Natural killer cell (primary cell): ENCODE results near the gene ANAPC16. TPM values are rescaled to one million over a fixed set of nuclear protein-coding genes. Genes with fewer than 3 reads are reported as not detected.
A peak's percentile ranks its signal among the peaks of the same experiment; 100 is the strongest.

Experiments used
- ATAC-seq, 3 donors: fragments of 150-1000 bp in 2 of 3; fragments of 200-7000 bp in 1 of 3; cut with Tn5 transposase; 1 replicate in 1 of 3; 2 replicates in 2 of 3; pipeline ENCODE4 v1.10.0; 2021; ENCODE audit warnings: mild to moderate bottlenecking in 2 of 3, moderate library complexity in 2 of 3
- DNase-seq, 2 donors: peaks; one replicate each; pipeline versions ENCODE4 v3.0.0 to v3.0.0-alpha.2; 2013 to 2021; ENCODE audit warnings: mixed read lengths in 1 of 2
- H3K27ac ChIP-seq: one replicate; pipeline ENCODE4 v1.5.1; 2013; ENCODE audit warnings: mild to moderate bottlenecking, low read length
- H3K27me3 ChIP-seq: one replicate; pipeline ENCODE4 v1.6.1; 2013; ENCODE audit warnings: low read length; ENCODE audit not compliant: control insufficient read depth, insufficient read depth
- H3K36me3 ChIP-seq: one replicate; pipeline ENCODE4 v1.6.1; 2013; ENCODE audit warnings: low read length; ENCODE audit not compliant: control insufficient read depth, insufficient read depth
- H3K4me1 ChIP-seq: one replicate; pipeline ENCODE4 v1.6.1; 2013; ENCODE audit warnings: low read length; ENCODE audit not compliant: control insufficient read depth, insufficient read depth
- H3K4me3 ChIP-seq: one replicate; pipeline ENCODE4 v1.5.1; 2013; ENCODE audit warnings: low read length
- H3K9me3 ChIP-seq: one replicate; pipeline ENCODE4 v1.6.1; 2013; ENCODE audit warnings: low read length; ENCODE audit not compliant: control insufficient read depth, insufficient read depth
- H3K27ac Mint-ChIP-seq, 2 donors: one replicate each; pipeline ENCODE4 v1.8.0; 2022; ENCODE audit warnings: mild to moderate bottlenecking in 2 of 2, mixed read lengths in 2 of 2, moderate library complexity in 1 of 2
- H3K27me3 Mint-ChIP-seq, 2 donors: one replicate each; pipeline ENCODE4 v1.8.0; 2022; ENCODE audit warnings: low read depth in 2 of 2, mixed read lengths in 2 of 2
- H3K36me3 Mint-ChIP-seq: one replicate; pipeline ENCODE4 v1.8.0; 2022; ENCODE audit warnings: mixed read lengths
- H3K4me1 Mint-ChIP-seq, 2 donors: one replicate each; pipeline ENCODE4 v1.8.0; 2022; ENCODE audit warnings: mixed read lengths in 2 of 2
- H3K4me3 Mint-ChIP-seq: one replicate; pipeline ENCODE4 v1.8.0; 2022; ENCODE audit warnings: mild to moderate bottlenecking, moderate library complexity, mixed read lengths
- H3K9me3 Mint-ChIP-seq, 2 donors: one replicate each; pipeline ENCODE4 v1.8.0; 2022; ENCODE audit warnings: mixed read lengths in 2 of 2
- WGBS: methylation state at CpG from one replicate; pipeline ENCODE4 v1.1.7; 2013; ENCODE audit warnings: missing lambda C conversion rate; ENCODE audit not compliant: insufficient coverage; 5-methylcytosine and 5-hydroxymethylcytosine counted together
- intact Hi-C: fragments of 100-400 bp; cut with micrococcal nuclease; formaldehyde crosslinking; loops from one replicate; pipeline ENCODE4 v1.14.2; 2022
- total RNA-seq, 4 donors: library from RNA; stranded (reverse); fragments of 120-200 nt in 1 of 4; gene quantifications; one replicate each; pipeline versions ENCODE4 v1.2.3 to v1.2.4, GENCODE V29; 2013 to 2022
- TF ChIP-seq, protein P1 (sequence below): fragments of 200-600 bp; IDR thresholded peaks from one replicate; pipeline ENCODE4 v1.8.0; 2022; ENCODE audit warnings: antibody characterized with exemption

The ANAPC16 gene
- total RNA-seq, 3 donors from 2014 or later (not counting 1 experiment from before 2014, with no cell fraction given): 70.9 to 77.0 (median 71.0) TPM

DNA sequence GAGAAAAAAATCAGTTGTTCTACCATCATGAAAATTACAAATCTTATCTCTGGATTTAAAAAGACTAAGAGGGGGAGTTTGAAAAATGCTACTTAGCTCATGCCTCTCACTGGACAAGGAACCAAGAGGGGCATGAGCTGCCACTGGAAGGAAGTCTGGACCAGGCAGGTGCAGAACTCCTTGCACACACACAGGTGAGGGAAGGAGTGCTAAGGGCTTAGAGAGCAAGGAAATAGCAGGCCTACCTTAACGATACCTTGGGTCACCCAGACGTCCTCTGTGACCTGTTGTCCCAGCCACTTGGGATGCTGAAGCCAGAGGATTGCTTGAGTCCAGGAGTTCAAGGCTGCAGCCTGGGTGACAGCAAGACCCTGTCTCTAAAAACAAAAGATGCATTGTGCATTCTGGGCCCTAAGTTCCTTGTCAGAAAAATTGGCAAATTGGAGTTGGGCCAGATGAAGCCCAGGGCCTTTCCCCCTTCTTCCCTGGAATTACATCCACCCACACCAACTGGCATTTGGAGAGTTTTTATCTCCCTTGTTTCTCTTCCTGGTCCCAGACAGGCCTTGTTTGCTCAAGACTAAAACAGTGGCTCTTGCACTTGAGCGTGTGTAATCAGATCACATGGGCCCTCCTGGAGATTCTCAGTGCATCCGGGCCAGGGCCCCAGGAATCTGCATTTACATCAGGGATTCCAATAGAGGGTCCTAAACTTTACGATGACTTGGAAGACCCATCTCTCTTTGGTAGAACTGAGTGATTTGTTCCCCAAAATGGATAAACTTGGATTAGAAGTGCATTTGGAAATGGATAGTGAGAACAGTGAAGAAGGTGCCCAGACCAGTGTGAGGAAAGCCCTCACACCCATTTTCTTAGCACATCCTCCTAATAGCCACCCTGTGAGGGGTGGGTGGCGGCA is 60.9 kb downstream of the ANAPC16 start:
- H3K4me3 ChIP-seq: peak overlapping the region; percentile 90
- no peaks in the 10 kb centered on the region for H3K27me3 ChIP-seq
- no peaks in the 10 kb centered on the region for H3K9me3 ChIP-seq
- 74% methylated on average over 6 of the region's 6 CpGs for WGBS
- TF ChIP-seq, protein P1, sequence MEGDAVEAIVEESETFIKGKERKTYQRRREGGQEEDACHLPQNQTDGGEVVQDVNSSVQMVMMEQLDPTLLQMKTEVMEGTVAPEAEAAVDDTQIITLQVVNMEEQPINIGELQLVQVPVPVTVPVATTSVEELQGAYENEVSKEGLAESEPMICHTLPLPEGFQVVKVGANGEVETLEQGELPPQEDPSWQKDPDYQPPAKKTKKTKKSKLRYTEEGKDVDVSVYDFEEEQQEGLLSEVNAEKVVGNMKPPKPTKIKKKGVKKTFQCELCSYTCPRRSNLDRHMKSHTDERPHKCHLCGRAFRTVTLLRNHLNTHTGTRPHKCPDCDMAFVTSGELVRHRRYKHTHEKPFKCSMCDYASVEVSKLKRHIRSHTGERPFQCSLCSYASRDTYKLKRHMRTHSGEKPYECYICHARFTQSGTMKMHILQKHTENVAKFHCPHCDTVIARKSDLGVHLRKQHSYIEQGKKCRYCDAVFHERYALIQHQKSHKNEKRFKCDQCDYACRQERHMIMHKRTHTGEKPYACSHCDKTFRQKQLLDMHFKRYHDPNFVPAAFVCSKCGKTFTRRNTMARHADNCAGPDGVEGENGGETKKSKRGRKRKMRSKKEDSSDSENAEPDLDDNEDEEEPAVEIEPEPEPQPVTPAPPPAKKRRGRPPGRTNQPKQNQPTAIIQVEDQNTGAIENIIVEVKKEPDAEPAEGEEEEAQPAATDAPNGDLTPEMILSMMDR: no peak
- no peaks in the 10 kb centered on the region for H3K27me3 Mint-ChIP-seq
- peaks cover 22% of the 10 kb centered on the region for H3K36me3 ChIP-seq
- H3K9me3 Mint-ChIP-seq: no peaks in the 10 kb centered on the region
- H3K27ac Mint-ChIP-seq: peak overlapping the region; percentile 91 to 94
- peak overlapping the region; percentile 34 for H3K27ac ChIP-seq
- intact Hi-C loops: no loop called here
- H3K4me1 ChIP-seq: peaks cover 48% of the 10 kb centered on the region
- ATAC-seq (no peak), DNase-seq (no peak)
- peak overlapping the region; percentile 99 for H3K4me3 Mint-ChIP-seq
- peaks cover 8% of the 10 kb centered on the region for H3K36me3 Mint-ChIP-seq
- H3K4me1 Mint-ChIP-seq: peaks cover 40 to 60% of the 10 kb centered on the region in 2 donors

DNA sequence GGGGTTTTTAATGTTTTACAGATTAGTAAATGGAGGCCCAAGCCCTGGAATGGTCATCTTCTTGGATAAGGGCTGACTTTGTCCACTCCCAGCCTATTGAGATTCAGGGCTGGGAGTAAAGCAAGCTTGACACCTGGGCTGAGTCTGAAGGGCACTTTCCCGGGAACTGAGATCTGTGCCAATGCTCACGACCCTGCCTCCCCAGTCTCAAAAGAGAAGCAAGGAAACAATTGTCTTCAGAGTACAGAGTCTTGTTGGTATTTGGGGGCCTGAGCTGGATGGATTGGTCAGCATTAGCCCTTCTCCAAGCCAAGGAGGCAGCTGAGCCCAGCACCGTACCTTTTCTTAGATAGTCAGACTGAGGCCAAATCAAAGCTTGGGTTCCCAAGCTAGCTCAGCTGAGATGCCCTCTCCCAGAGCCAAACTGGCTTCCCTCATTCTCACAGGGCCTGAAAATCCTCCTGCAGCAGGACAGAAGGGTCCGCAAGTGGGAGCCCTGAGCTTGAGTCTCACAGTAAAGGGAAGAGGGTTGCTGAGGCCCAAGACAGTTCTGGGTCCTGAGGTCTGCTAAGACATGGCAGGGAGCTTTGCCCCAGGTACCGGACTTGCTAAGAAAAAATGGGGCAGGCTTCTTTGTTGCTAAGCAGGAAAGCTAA is 61.7 kb downstream of the ANAPC16 start:
- H3K9me3 Mint-ChIP-seq: no peaks in the 10 kb centered on the region
- H3K36me3 ChIP-seq: peaks cover 22% of the 10 kb centered on the region
- 92% methylated on average over 4 of the region's 5 CpGs for WGBS
- no peaks in the 10 kb centered on the region for H3K9me3 ChIP-seq
- no peaks in the 10 kb centered on the region for H3K27me3 Mint-ChIP-seq
- no peak for DNase-seq
- intact Hi-C loops: no loop called here
- peak overlapping the region; percentile 91 to 94 for H3K27ac Mint-ChIP-seq
- no peaks in the 10 kb centered on the region for H3K27me3 ChIP-seq
- H3K4me3 Mint-ChIP-seq: no peak overlapping the region
- peaks cover 8% of the 10 kb centered on the region for H3K36me3 Mint-ChIP-seq
- H3K4me1 Mint-ChIP-seq: peaks cover 34 to 55% of the 10 kb centered on the region in 2 donors
- peaks cover 44% of the 10 kb centered on the region for H3K4me1 ChIP-seq
- no peak overlapping the region for H3K4me3 ChIP-seq
- peak overlapping the region; percentile 21 for H3K27ac ChIP-seq
- ATAC-seq: no peak
- TF ChIP-seq, protein P1: no peak

DNA sequence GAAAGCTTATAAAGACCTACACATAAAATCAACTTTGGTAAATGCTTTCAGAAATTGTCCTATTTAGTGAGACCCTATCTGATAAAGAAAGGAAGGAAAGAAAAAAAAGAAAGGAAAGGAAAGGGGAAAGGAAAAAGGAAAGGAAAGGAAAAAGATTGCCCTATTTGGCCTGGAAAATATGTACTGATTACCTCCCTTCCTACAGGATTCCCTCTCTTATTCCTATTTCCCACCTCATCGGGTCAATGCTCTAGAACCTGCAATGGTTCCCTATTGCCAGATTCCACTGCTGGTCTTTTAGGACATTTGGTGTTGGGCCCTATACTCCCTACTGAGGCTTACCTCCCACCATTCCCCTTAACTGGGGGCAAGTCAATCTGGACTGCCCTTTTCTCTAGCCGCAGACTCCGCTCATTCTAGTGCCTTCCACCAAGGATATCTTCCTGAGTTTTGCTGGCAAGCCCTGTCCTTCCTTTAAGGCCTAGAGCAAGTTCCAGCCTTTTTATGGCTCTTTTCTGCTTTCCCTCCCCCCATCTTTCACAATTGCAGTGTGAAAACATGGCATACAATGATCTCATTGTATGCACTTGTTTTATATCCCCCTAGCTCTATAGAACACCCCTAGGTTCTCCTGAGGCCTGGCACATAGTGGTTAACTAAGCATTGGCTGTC is 62.3 kb downstream of the ANAPC16 start:
- WGBS: 96% methylated on average over 3 of the region's 3 CpGs
- no peaks in the 10 kb centered on the region for H3K9me3 Mint-ChIP-seq
- no peak for ATAC-seq
- peaks cover 8% of the 10 kb centered on the region for H3K36me3 Mint-ChIP-seq
- DNase-seq: no peak
- H3K4me1 ChIP-seq: peaks cover 38% of the 10 kb centered on the region
- no peak overlapping the region for H3K4me3 ChIP-seq
- intact Hi-C loops: no loop called here
- no peaks in the 10 kb centered on the region for H3K27me3 Mint-ChIP-seq
- H3K27me3 ChIP-seq: no peaks in the 10 kb centered on the region
- no peak overlapping the region for H3K27ac ChIP-seq
- TF ChIP-seq, protein P1: no peak
- H3K9me3 ChIP-seq: no peaks in the 10 kb centered on the region
- H3K4me1 Mint-ChIP-seq: peaks cover 34 to 50% of the 10 kb centered on the region in 2 donors
- peak overlapping the region; percentile 55 to 91 for H3K27ac Mint-ChIP-seq
- H3K4me3 Mint-ChIP-seq: peak overlapping the region; percentile 41
- H3K36me3 ChIP-seq: peaks cover 22% of the 10 kb centered on the region
